H1 (cell line): ENCODE results near the gene TTC3. TPM values are rescaled to one million over a fixed set of nuclear protein-coding genes. Genes with fewer than 3 reads are reported as not detected.
A peak's percentile ranks its signal among the peaks of the same experiment; 100 is the strongest.

ENCODE experiments used
- CTCF ChIA-PET: fragments of 300-600 bp; sonication (Branson Sonifier 250); formaldehyde crosslinking; loops from one replicate; lab custom pipeline; 2021; ENCODE audit not compliant: partially characterized antibody; lab: Charles Lee
- POLR2A ChIA-PET: fragments of 300-600 bp; sonication (Branson Sonifier 250); formaldehyde crosslinking; loops from one replicate; lab custom pipeline; 2021; ENCODE audit warnings: inconsistent platforms; ENCODE audit not compliant: partially characterized antibody; lab: Charles Lee
- DNase-seq, 2 experiments: peaks; one replicate each; pipeline versions ENCODE4 v3.0.0 to v3.0.0-alpha.2; 2010 to 2022; ENCODE audit warnings: low spot score in 2 of 2, low read depth in 1 of 2, mixed read lengths in 1 of 2
- FAIRE-seq: peaks from 2 replicates; lab custom pipeline; 2011; peaks lifted over from hg19 to GRCh38; lab: Jason Lieb, UNC
- H2AFZ ChIP-seq: 2 replicates; pipeline ENCODE4 v1.8.1; 2012; ENCODE audit warnings: low read length, inconsistent platforms
- H2AK5ac ChIP-seq: 2 replicates; pipeline ENCODE4 v1.6.1; 2013; ENCODE audit warnings: low read depth, low read length
- H2BK120ac ChIP-seq: replicated peaks from 2 replicates; pipeline ENCODE3; 2013; ENCODE audit warnings: low read depth, low read length, inconsistent platforms
- H2BK12ac ChIP-seq: 2 replicates; pipeline ENCODE4 v1.6.1; 2013; ENCODE audit warnings: low read depth, low read length
- H2BK15ac ChIP-seq: 2 replicates; pipeline ENCODE4 v1.6.1; 2013; ENCODE audit warnings: low read length
- H2BK20ac ChIP-seq: 2 replicates; pipeline ENCODE4 v1.6.1; 2013; ENCODE audit warnings: low read length
- H2BK5ac ChIP-seq: 2 replicates; pipeline ENCODE4 v1.6.1; 2013; ENCODE audit warnings: low read depth, low read length
- H3K14ac ChIP-seq: 2 replicates; pipeline ENCODE4 v1.6.1; 2013; ENCODE audit warnings: inconsistent platforms; ENCODE audit not compliant: insufficient read length
- H3K18ac ChIP-seq: 2 replicates; pipeline ENCODE4 v1.6.1; 2013; ENCODE audit warnings: low read length; ENCODE audit errors: extremely low read depth
- H3K23ac ChIP-seq: 2 replicates; pipeline ENCODE4 v1.6.1; 2013; ENCODE audit warnings: inconsistent platforms; ENCODE audit not compliant: insufficient read length
- H3K23me2 ChIP-seq: 2 replicates; pipeline ENCODE4 v1.6.1; 2013; ENCODE audit warnings: low read depth, low read length
- H3K27ac ChIP-seq: 2 replicates; pipeline ENCODE4 v1.6.1; 2011; ENCODE audit warnings: low read depth, low read length, inconsistent platforms
- H3K27me3 ChIP-seq, 4 experiments: replicated peaks in 1 of 4; 1 replicate in 1 of 4; 2 replicates in 3 of 4; pipeline versions ENCODE4 v1.6.1 to v1.8.1; 2011 to 2013; ENCODE audit warnings: low read length in 3 of 4, mild to moderate bottlenecking in 3 of 4, inconsistent platforms in 2 of 4, mixed read lengths in 2 of 4, moderate library complexity in 1 of 4; ENCODE audit not compliant: control insufficient read depth in 3 of 4, insufficient read depth in 3 of 4; ENCODE audit errors: extremely low read depth in 1 of 4
- H3K36me3 ChIP-seq, 4 experiments: 2 replicates each; pipeline versions ENCODE4 v1.6.1 to v1.8.1; 2011 to 2013; ENCODE audit warnings: mild to moderate bottlenecking in 4 of 4, low read length in 3 of 4, moderate library complexity in 2 of 4, control low read depth in 1 of 4, inconsistent platforms in 1 of 4; ENCODE audit not compliant: insufficient read depth in 4 of 4, control insufficient read depth in 2 of 4
- H3K4ac ChIP-seq: replicated peaks from 2 replicates; pipeline ENCODE3; 2013; ENCODE audit warnings: low read length, low read depth, mixed read lengths, inconsistent platforms; ENCODE audit not compliant: insufficient read length
- H3K4me1 ChIP-seq, 4 experiments: replicated peaks in 1 of 4; 1 replicate in 1 of 4; 2 replicates in 3 of 4; pipeline versions ENCODE4 v1.6.1 to v1.8.1; 2011 to 2013; ENCODE audit warnings: low read length in 3 of 4, inconsistent platforms in 2 of 4, mixed read lengths in 1 of 4; ENCODE audit not compliant: insufficient read depth in 4 of 4, control insufficient read depth in 3 of 4
- H3K4me2 ChIP-seq, 2 experiments: 2 replicates each; pipeline versions ENCODE4 v1.6.1 to v1.8.1; 2011 to 2013; ENCODE audit warnings: low read depth in 2 of 2, low read length in 2 of 2, control low read depth in 1 of 2, inconsistent platforms in 1 of 2, mild to moderate bottlenecking in 1 of 2; ENCODE audit not compliant: insufficient read depth in 1 of 2
- H3K4me3 ChIP-seq, 4 experiments: fragments of 200-600, 300-600 bp in 1 of 4; sonication (generic), shearing (Covaris generic), sonication (Bioruptor Twin) in 1 of 4; 2 replicates each; pipeline versions ENCODE4 v1.5.1 to v1.8.1; 2011 to 2016; ENCODE audit warnings: low read length in 4 of 4, low read depth in 3 of 4, control low read depth in 2 of 4, inconsistent platforms in 2 of 4, mild to moderate bottlenecking in 2 of 4, mixed read lengths in 1 of 4, moderate library complexity in 1 of 4; ENCODE audit not compliant: insufficient read depth in 2 of 4; ENCODE audit errors: extremely low read depth in 1 of 4
- H3K56ac ChIP-seq: replicated peaks from 2 replicates; pipeline ENCODE3; 2013; ENCODE audit warnings: low read depth, mild to moderate bottlenecking, mixed read lengths, low read length, inconsistent platforms; ENCODE audit not compliant: insufficient read length
- H3K79me1 ChIP-seq: 2 replicates; pipeline ENCODE4 v1.6.1; 2013; ENCODE audit warnings: low read depth, low read length, control low read depth
- H3K79me2 ChIP-seq, 2 experiments: 2 replicates each; pipeline versions ENCODE4 v1.6.1 to v1.8.1; 2012 to 2013; ENCODE audit warnings: low read length in 2 of 2, mild to moderate bottlenecking in 2 of 2, inconsistent platforms in 1 of 2; ENCODE audit not compliant: insufficient read depth in 2 of 2, control insufficient read depth in 1 of 2
- H3K9ac ChIP-seq, 4 experiments: replicated peaks in 1 of 4; 1 replicate in 1 of 4; 2 replicates in 3 of 4; pipeline versions ENCODE4 v1.6.1 to v1.8.1; 2011 to 2013; ENCODE audit warnings: low read depth in 3 of 4, low read length in 3 of 4, control low read depth in 2 of 4, mild to moderate bottlenecking in 2 of 4, moderate library complexity in 2 of 4, inconsistent platforms in 1 of 4; ENCODE audit errors: extremely low read depth in 1 of 4
- H3K9me3 ChIP-seq, 2 experiments: 2 replicates each; pipeline versions ENCODE4 v1.6.1 to v1.8.1; 2012 to 2013; ENCODE audit warnings: mild to moderate bottlenecking in 2 of 2, moderate library complexity in 2 of 2, control low read depth in 1 of 2, inconsistent platforms in 1 of 2, low read depth in 1 of 2, low read length in 1 of 2, mixed read lengths in 1 of 2; ENCODE audit not compliant: insufficient read depth in 2 of 2
- H4K20me1 ChIP-seq, 2 experiments: replicated peaks in 1 of 2; 2 replicates each; pipeline versions ENCODE3 to v1.8.1; 2011 to 2013; ENCODE audit warnings: inconsistent platforms in 2 of 2, low read length in 2 of 2, mild to moderate bottlenecking in 1 of 2; ENCODE audit not compliant: insufficient read depth in 2 of 2, control insufficient read depth in 1 of 2
- H4K5ac ChIP-seq: 2 replicates; pipeline ENCODE4 v1.6.1; 2013; ENCODE audit warnings: low read length, low read depth, mixed read lengths, inconsistent platforms; ENCODE audit not compliant: insufficient read length
- H4K8ac ChIP-seq: 2 replicates; pipeline ENCODE4 v1.8.0; 2013; ENCODE audit warnings: mild to moderate bottlenecking, moderate library complexity, low read length, inconsistent platforms; ENCODE audit not compliant: insufficient read depth; ENCODE audit errors: extremely low read depth
- H4K91ac ChIP-seq: replicated peaks from 2 replicates; pipeline ENCODE3; 2013; ENCODE audit warnings: low read length, mixed read lengths, inconsistent platforms; ENCODE audit not compliant: insufficient read length
- CHD2 ChIP-seq: IDR thresholded peaks from 2 replicates; pipeline ENCODE4 v1.6.1; 2012; ENCODE audit warnings: low read length, improper control_type of control experiment
- KDM4A ChIP-seq: IDR thresholded peaks from one replicate; pipeline ENCODE4 v1.7.1; 2012; ENCODE audit warnings: low read depth, mild to moderate bottlenecking, moderate library complexity, low read length, inconsistent platforms; ENCODE audit not compliant: severe bottlenecking
- NRF1 ChIP-seq: IDR thresholded peaks from 2 replicates; pipeline ENCODE4 v1.6.1; 2011; ENCODE audit warnings: mild to moderate bottlenecking, low read depth, low read length, improper control_type of control experiment
- POLR2AphosphoS5 ChIP-seq: IDR thresholded peaks from 2 replicates; pipeline ENCODE4 v1.6.1; 2011; ENCODE audit warnings: low read depth, low read length
- SIRT6 ChIP-seq: IDR thresholded peaks from one replicate; pipeline ENCODE4 v1.7.1; 2012; ENCODE audit warnings: low read length, inconsistent platforms
- SUZ12 ChIP-seq: fragments of 200-600 bp; sonication (generic); IDR thresholded peaks from 2 replicates; pipeline ENCODE4 v1.6.1; 2012; ENCODE audit warnings: mild to moderate bottlenecking, inconsistent platforms, low read length, moderate library complexity, mixed read lengths
- TAF1 ChIP-seq: IDR thresholded peaks from 2 replicates; pipeline ENCODE4 v1.6.1; 2011; ENCODE audit warnings: mild to moderate bottlenecking, low read depth, low read length
- TEAD4 ChIP-seq: IDR thresholded peaks from 2 replicates; pipeline ENCODE4 v1.6.1; 2012; ENCODE audit warnings: low read depth, low read length, inconsistent platforms, mixed read lengths
- USF2 ChIP-seq: IDR thresholded peaks from 2 replicates; pipeline ENCODE4 v1.6.1; 2011; ENCODE audit warnings: low read length, improper control_type of control experiment
- WGBS, 2 experiments: shearing (Covaris generic) in 1 of 2; methylation state at CpG; one replicate each; pipeline versions ENCODE4 v1.1.6 to v1.1.7; 2013 to 2015; ENCODE audit warnings: low lambda C conversion rate in 2 of 2, mixed read lengths in 2 of 2, inconsistent platforms in 1 of 2, low coverage in 1 of 2, missing lambda C conversion rate in 1 of 2; ENCODE audit not compliant: insufficient replicate concordance in 2 of 2, insufficient coverage in 1 of 2, insufficient read length in 1 of 2; ENCODE audit errors: extremely low coverage in 1 of 2, missing lambda C conversion rate in 1 of 2; 5-methylcytosine and 5-hydroxymethylcytosine counted together
- polyA plus RNA-seq, 7 experiments: library from polyadenylated mRNA; depleted of rRNA in 3 of 7; stranded (reverse) in 5 of 7; unstranded in 2 of 7; fragments of >200 nt in 5 of 7; fragments of 200-250 nt in 2 of 7; gene quantifications; 1 replicate in 5 of 7; 2 replicates in 1 of 7; 4 replicates in 1 of 7; pipeline versions ENCODE4 v1.2.1 to v1.2.3, GENCODE V29; 2011 to 2013; ENCODE audit warnings: missing spikeins in 2 of 7, mixed read lengths in 2 of 7
- total RNA-seq: library from RNA; stranded (reverse); fragmentation: NEBNext Ultra II Directional; extraction: Animal tissue kit (Norgen Biotek cat#: 25700); gene quantifications from 2 replicates; pipeline ENCODE4 v1.2.1, GENCODE V29; 2021
- TF ChIP-seq, protein P1 (sequence below): IDR thresholded peaks from 2 replicates; pipeline ENCODE4 v1.6.1; 2012; ENCODE audit warnings: inconsistent platforms

TTC3 gene
- total and polyA plus RNA-seq, 2 of the 8 experiments (the other 6 are each of a cell fraction or from before 2014, with no cell fraction given): 11.0 to 36.2 TPM

DNA sequence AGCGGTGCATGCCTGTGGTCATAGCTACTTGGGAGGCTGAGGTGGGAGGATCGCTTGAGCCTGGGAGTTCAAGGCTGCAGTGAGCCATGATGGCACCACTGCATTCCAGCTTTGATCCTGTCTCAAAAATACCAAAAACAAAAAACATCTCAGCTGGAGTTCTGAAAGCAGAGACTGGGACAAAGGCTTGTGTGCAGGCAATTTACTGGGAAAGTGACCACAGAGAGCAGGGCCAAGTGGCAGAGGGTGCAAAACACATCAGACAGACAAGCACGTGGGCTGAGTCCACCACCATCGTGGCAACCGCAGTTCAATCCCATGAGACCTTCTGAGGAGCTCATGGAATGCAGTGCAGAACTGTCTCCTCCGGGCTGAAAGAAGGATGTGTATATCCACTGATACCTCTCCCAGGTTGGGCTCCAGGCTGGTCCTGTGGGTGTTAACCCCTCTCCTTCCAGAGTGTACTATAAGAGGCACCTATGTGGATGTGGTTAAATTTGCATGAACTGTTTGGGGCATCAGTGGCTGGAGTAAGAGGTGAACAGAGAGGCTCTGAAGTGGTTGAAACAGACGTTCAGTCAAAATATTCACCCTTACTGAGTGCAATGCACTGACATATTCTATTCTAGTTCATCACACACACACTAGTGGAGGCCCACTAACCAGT lies 11.0 kb upstream of the TTC3 start:
- ChIA-PET POLR2A (no interaction called here), CTCF (interaction anchor here (0.6 to 1.1 kb wide), 4 partner anchors 20 to 79 kb away, joined by 3 to 4 read pairs (median 4); no protein-coding TSS in a partner anchor)
- Histone ChIP-seq H3K14ac (no peak overlapping the region), H3K23me2 (no peaks in the 10 kb centered on the region), H2BK120ac (no peak overlapping the region), H3K56ac (no peak overlapping the region), H4K91ac (no peak overlapping the region), H2AFZ (no peak overlapping the region), H3K4me2 (no peak overlapping the region), H3K79me1 (no peaks in the 10 kb centered on the region), H3K27me3 (no peaks in the 10 kb centered on the region), H3K9ac (no peak overlapping the region), H2AK5ac (no peak overlapping the region; the same call in 1 of the 2 replicates), H3K4ac (no peak overlapping the region), H2BK20ac (no peak overlapping the region), H3K27ac (no peak overlapping the region), H3K79me2 (no peaks in the 10 kb centered on the region), H2BK5ac (no peak overlapping the region), H3K9me3 (peaks cover 0 to 2% of the 10 kb centered on the region in 2 experiments; a peak in 1 of 4 replicates), H3K4me3 (no peak overlapping the region), H2BK12ac (no peak overlapping the region), H3K36me3 (peaks cover 0 to 4% (median 0%) of the 10 kb centered on the region in 4 experiments; a peak in 2 of 8 replicates), H3K23ac (no peak overlapping the region), H3K18ac (no peak overlapping the region), H4K5ac (no peak overlapping the region), H4K20me1 (no peaks in the 10 kb centered on the region), H3K4me1 (peaks cover 5 to 13% (median 9%) of the 10 kb centered on the region in 4 experiments), H4K8ac (no peak overlapping the region), H2BK15ac (0 out of 2 replicates have a peak overlapping the region, but pooled peaks have one; percentile 50)
- 83% methylated on average over 7 of the region's 7 CpGs; no CpG with 5 or more reads in 1 of the 2 experiments for WGBS, 2 experiments
- TF ChIP-seq TAF1 (no peak), NRF1 (no peak), SUZ12 (no peak), TEAD4 (no peak), POLR2AphosphoS5 (no peak), SIRT6 (no peak), KDM4A (no peak), USF2 (no peak), CHD2 (no peak)
- TF ChIP-seq, protein P1, sequence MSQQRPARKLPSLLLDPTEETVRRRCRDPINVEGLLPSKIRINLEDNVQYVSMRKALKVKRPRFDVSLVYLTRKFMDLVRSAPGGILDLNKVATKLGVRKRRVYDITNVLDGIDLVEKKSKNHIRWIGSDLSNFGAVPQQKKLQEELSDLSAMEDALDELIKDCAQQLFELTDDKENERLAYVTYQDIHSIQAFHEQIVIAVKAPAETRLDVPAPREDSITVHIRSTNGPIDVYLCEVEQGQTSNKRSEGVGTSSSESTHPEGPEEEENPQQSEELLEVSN: no peak
- FAIRE-seq (no peak), DNase-seq (no peak)
